Neural cell (in vitro differentiated cells): ENCODE data around the gene LRSAM1. TPM values are rescaled to one million over a fixed set of nuclear protein-coding genes. Genes with fewer than 3 reads are reported as not detected.

Experiments used
- H2AFZ ChIP-seq: fragments of 200-600, 300-800 bp; sonication (generic), shearing (Covaris generic); 2 replicates; pipeline ENCODE4 v1.6.0; 2014; ENCODE audit warnings: low read depth, mild to moderate bottlenecking, antibody characterized with exemption, low read length, moderate library complexity
- H3F3A ChIP-seq: fragments of 200-600 bp; shearing (Covaris generic); 2 replicates; pipeline ENCODE4 v1.6.1; 2016; ENCODE audit warnings: mild to moderate bottlenecking, moderate library complexity, mixed read lengths, antibody characterized with exemption, low read length; ENCODE audit not compliant: insufficient read depth, poor library complexity, severe bottlenecking
- H3K27ac ChIP-seq: fragments of 200-600, 300-800 bp; sonication (generic), shearing (Covaris generic); 2 replicates; pipeline ENCODE4 v1.5.1; 2014; ENCODE audit warnings: mild to moderate bottlenecking, low read length, moderate library complexity
- H3K27me3 ChIP-seq: fragments of 300-800, 200-600 bp; sonication (generic), shearing (Covaris generic); 2 replicates; pipeline ENCODE4 v1.6.0; 2014; ENCODE audit warnings: mild to moderate bottlenecking, low read depth, low read length, moderate library complexity; ENCODE audit not compliant: insufficient read depth
- H3K36me3 ChIP-seq: fragments of 300-800, 200-600 bp; sonication (generic), shearing (Covaris generic); 2 replicates; pipeline ENCODE4 v1.5.1; 2014; ENCODE audit warnings: mild to moderate bottlenecking, antibody characterized with exemption, low read length, moderate library complexity; ENCODE audit not compliant: insufficient read depth
- H3K4me2 ChIP-seq: fragments of 300-800, 200-600 bp; sonication (generic), shearing (Covaris generic); 2 replicates; pipeline ENCODE4 v1.6.0; 2014; ENCODE audit warnings: mild to moderate bottlenecking, low read length
- H3K4me3 ChIP-seq: fragments of 300-800, 200-600 bp; sonication (generic), shearing (Covaris generic); 2 replicates; pipeline ENCODE4 v1.5.1; 2014; ENCODE audit warnings: mild to moderate bottlenecking, low read length, moderate library complexity
- H3K79me2 ChIP-seq: fragments of 200-600 bp; shearing (Covaris generic); replicated peaks from 2 replicates; pipeline ENCODE4 v1.6.0; 2014; ENCODE audit warnings: mild to moderate bottlenecking, low read length, moderate library complexity; ENCODE audit not compliant: insufficient read depth
- H3K9ac ChIP-seq: fragments of 300-800, 200-600 bp; sonication (generic), shearing (Covaris generic); 2 replicates; pipeline ENCODE4 v1.6.1; 2016; ENCODE audit warnings: mild to moderate bottlenecking, low read length, mixed read lengths
- H3K9me2 ChIP-seq: fragments of 200-600 bp; shearing (Covaris generic); 2 replicates; pipeline ENCODE4 v1.6.1; 2016; ENCODE audit warnings: mild to moderate bottlenecking, low read length, mixed read lengths; ENCODE audit not compliant: insufficient read depth
- H3K9me3 ChIP-seq: fragments of 200-600, 300-800 bp; sonication (generic), shearing (Covaris generic); 2 replicates; pipeline ENCODE4 v1.6.1; 2016; ENCODE audit warnings: mild to moderate bottlenecking, mixed run types, low read length, moderate library complexity, mixed read lengths
- H4K20me1 ChIP-seq: fragments of 200-600 bp; shearing (Covaris generic); 2 replicates; pipeline ENCODE4 v1.6.1; 2016; ENCODE audit warnings: mild to moderate bottlenecking, mixed run types; ENCODE audit not compliant: insufficient read depth
- EP300 ChIP-seq: fragments of 450-650 bp; conservative IDR thresholded peaks from 2 replicates; pipeline ENCODE4 v1.6.1; 2014; ENCODE audit warnings: antibody characterized with exemption, mild to moderate bottlenecking, moderate library complexity; ENCODE audit not compliant: poor library complexity, severe bottlenecking
- EZH2 ChIP-seq: fragments of 200-600, 300-800 bp; shearing (Covaris generic), sonication (generic); IDR thresholded peaks from 2 replicates; pipeline ENCODE4 v1.6.1; 2014; ENCODE audit warnings: antibody characterized with exemption, low read length, borderline replicate concordance, mild to moderate bottlenecking; ENCODE audit not compliant: insufficient read depth, poor library complexity, severe bottlenecking
- MXI1 ChIP-seq: fragments of 450-650 bp; conservative IDR thresholded peaks from 2 replicates; pipeline ENCODE4 v1.6.1; 2014; ENCODE audit warnings: antibody characterized with exemption, mild to moderate bottlenecking; ENCODE audit not compliant: poor library complexity, severe bottlenecking
- POLR2AphosphoS5 ChIP-seq: IDR thresholded peaks from 2 replicates; pipeline ENCODE4 v1.6.1; 2012
- RAD21 ChIP-seq: fragments of 450-650 bp; conservative IDR thresholded peaks from 2 replicates; pipeline ENCODE4 v1.6.1; 2014; ENCODE audit warnings: antibody characterized with exemption, mild to moderate bottlenecking, moderate library complexity
- SMC3 ChIP-seq: fragments of 450-650 bp; conservative IDR thresholded peaks from 2 replicates; pipeline ENCODE4 v1.6.1; 2014; ENCODE audit warnings: antibody characterized with exemption, mild to moderate bottlenecking, moderate library complexity; ENCODE audit not compliant: poor library complexity
- TAF1 ChIP-seq: IDR thresholded peaks from 2 replicates; pipeline ENCODE4 v1.6.1; 2012; ENCODE audit warnings: low read depth
- polyA plus RNA-seq: library from polyadenylated mRNA; depleted of rRNA; stranded (reverse); fragments of >200 nt; gene quantifications from 2 replicates; pipeline ENCODE4 v1.2.3, GENCODE V29; 2014
- TF ChIP-seq, protein P1 (sequence below): fragments of 450-650 bp; IDR thresholded peaks from 2 replicates; pipeline ENCODE4 v1.5.1; 2014; ENCODE audit warnings: antibody characterized with exemption, mild to moderate bottlenecking, moderate library complexity; ENCODE audit not compliant: poor library complexity, severe bottlenecking
- TF ChIP-seq, protein P2 (sequence below): IDR thresholded peaks from 2 replicates; pipeline ENCODE4 v1.6.1; 2012; ENCODE audit warnings: borderline replicate concordance

The LRSAM1 gene
- polyA plus RNA-seq, 1 donor from 2014 or later = 21.6 TPM

- no peak for TF ChIP-seq MXI1
- no peak for TF ChIP-seq SMC3
- no peak for TF ChIP-seq EP300
- Histone ChIP-seq H3K9ac (no peak overlapping the region), H2AFZ (no peak overlapping the region), H3K4me2 (no peak overlapping the region), H3K79me2 (no peaks in the 10 kb centered on the region), H4K20me1 (no peaks in the 10 kb centered on the region), H3K9me2 (no peaks in the 10 kb centered on the region), H3K27me3 (no peaks in the 10 kb centered on the region), H3K27ac (no peak overlapping the region), H3K4me3 (no peak overlapping the region), H3K9me3 (no peaks in the 10 kb centered on the region), H3K36me3 (no peaks in the 10 kb centered on the region), H3F3A (no peaks in the 10 kb centered on the region)
Observed at GRCh38 chr9:127545196-127546124, 94.2 kb downstream of the LRSAM1 start.

- Histone ChIP-seq H3K9ac (no peak overlapping the region), H2AFZ (no peak overlapping the region), H3K36me3 (no peaks in the 10 kb centered on the region), H3F3A (no peaks in the 10 kb centered on the region), H3K4me3 (no peak overlapping the region), H3K4me2 (no peak overlapping the region), H3K9me2 (no peaks in the 10 kb centered on the region), H3K79me2 (no peaks in the 10 kb centered on the region), H4K20me1 (no peaks in the 10 kb centered on the region), H3K27me3 (no peaks in the 10 kb centered on the region), H3K9me3 (no peaks in the 10 kb centered on the region), H3K27ac (no peak overlapping the region)
- TF ChIP-seq, protein P1, sequence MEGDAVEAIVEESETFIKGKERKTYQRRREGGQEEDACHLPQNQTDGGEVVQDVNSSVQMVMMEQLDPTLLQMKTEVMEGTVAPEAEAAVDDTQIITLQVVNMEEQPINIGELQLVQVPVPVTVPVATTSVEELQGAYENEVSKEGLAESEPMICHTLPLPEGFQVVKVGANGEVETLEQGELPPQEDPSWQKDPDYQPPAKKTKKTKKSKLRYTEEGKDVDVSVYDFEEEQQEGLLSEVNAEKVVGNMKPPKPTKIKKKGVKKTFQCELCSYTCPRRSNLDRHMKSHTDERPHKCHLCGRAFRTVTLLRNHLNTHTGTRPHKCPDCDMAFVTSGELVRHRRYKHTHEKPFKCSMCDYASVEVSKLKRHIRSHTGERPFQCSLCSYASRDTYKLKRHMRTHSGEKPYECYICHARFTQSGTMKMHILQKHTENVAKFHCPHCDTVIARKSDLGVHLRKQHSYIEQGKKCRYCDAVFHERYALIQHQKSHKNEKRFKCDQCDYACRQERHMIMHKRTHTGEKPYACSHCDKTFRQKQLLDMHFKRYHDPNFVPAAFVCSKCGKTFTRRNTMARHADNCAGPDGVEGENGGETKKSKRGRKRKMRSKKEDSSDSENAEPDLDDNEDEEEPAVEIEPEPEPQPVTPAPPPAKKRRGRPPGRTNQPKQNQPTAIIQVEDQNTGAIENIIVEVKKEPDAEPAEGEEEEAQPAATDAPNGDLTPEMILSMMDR = no peak
- TF ChIP-seq, protein P2, sequence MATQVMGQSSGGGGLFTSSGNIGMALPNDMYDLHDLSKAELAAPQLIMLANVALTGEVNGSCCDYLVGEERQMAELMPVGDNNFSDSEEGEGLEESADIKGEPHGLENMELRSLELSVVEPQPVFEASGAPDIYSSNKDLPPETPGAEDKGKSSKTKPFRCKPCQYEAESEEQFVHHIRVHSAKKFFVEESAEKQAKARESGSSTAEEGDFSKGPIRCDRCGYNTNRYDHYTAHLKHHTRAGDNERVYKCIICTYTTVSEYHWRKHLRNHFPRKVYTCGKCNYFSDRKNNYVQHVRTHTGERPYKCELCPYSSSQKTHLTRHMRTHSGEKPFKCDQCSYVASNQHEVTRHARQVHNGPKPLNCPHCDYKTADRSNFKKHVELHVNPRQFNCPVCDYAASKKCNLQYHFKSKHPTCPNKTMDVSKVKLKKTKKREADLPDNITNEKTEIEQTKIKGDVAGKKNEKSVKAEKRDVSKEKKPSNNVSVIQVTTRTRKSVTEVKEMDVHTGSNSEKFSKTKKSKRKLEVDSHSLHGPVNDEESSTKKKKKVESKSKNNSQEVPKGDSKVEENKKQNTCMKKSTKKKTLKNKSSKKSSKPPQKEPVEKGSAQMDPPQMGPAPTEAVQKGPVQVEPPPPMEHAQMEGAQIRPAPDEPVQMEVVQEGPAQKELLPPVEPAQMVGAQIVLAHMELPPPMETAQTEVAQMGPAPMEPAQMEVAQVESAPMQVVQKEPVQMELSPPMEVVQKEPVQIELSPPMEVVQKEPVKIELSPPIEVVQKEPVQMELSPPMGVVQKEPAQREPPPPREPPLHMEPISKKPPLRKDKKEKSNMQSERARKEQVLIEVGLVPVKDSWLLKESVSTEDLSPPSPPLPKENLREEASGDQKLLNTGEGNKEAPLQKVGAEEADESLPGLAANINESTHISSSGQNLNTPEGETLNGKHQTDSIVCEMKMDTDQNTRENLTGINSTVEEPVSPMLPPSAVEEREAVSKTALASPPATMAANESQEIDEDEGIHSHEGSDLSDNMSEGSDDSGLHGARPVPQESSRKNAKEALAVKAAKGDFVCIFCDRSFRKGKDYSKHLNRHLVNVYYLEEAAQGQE = no peak
- TF ChIP-seq RAD21 (no peak), EP300 (no peak), POLR2AphosphoS5 (no peak), TAF1 (no peak), EZH2 (no peak), SMC3 (no peak)
Observed at GRCh38 chr9:127546125-127546832, 95.0 kb downstream of the LRSAM1 start.
